H1 (cell line): ENCODE results near the gene HTR3D. TPM values are rescaled to one million over a fixed set of nuclear protein-coding genes. Genes with fewer than 3 reads are reported as not detected.

Experiments
- ASH2L ChIP-seq: fragments of 200-600, 300-600 bp; sonication (generic); IDR thresholded peaks from one replicate; pipeline ENCODE4 v1.7.1; 2017; ENCODE audit warnings: low read length
- ATF2 ChIP-seq: IDR thresholded peaks from 2 replicates; pipeline ENCODE4 v1.6.1; 2012; ENCODE audit warnings: low read length, inconsistent platforms
- CREB1 ChIP-seq: IDR thresholded peaks from 2 replicates; pipeline ENCODE4 v1.6.1; 2012; ENCODE audit warnings: inconsistent platforms
- CTBP2 ChIP-seq: IDR thresholded peaks from 2 replicates; pipeline ENCODE4 v1.7.0; 2011; ENCODE audit warnings: borderline replicate concordance, mild to moderate bottlenecking, moderate library complexity, mixed read lengths, low read length; ENCODE audit not compliant: insufficient read depth, insufficient read length
- E2F6 ChIP-seq: IDR thresholded peaks from 2 replicates; pipeline ENCODE4 v1.6.1; 2012; ENCODE audit warnings: inconsistent platforms
- EGR1 ChIP-seq: IDR thresholded peaks from 2 replicates; pipeline ENCODE4 v1.6.1; 2011; ENCODE audit warnings: low read depth, low read length, borderline replicate concordance
- GTF2F1 ChIP-seq: IDR thresholded peaks from 2 replicates; pipeline ENCODE4 v1.6.1; 2012; ENCODE audit warnings: low read depth, low read length, improper control_type of control experiment, borderline replicate concordance
- JUND ChIP-seq: IDR thresholded peaks from 2 replicates; pipeline ENCODE4 v1.6.1; 2011; ENCODE audit warnings: mild to moderate bottlenecking, improper control_type of control experiment, low read length
- KDM4A ChIP-seq: IDR thresholded peaks from one replicate; pipeline ENCODE4 v1.7.1; 2012; ENCODE audit warnings: low read depth, mild to moderate bottlenecking, moderate library complexity, low read length, inconsistent platforms; ENCODE audit not compliant: severe bottlenecking
- NRF1 ChIP-seq: IDR thresholded peaks from 2 replicates; pipeline ENCODE4 v1.6.1; 2011; ENCODE audit warnings: mild to moderate bottlenecking, low read depth, low read length, improper control_type of control experiment
- PHF8 ChIP-seq: fragments of 200-600 bp; sonication (generic); conservative IDR thresholded peaks from 2 replicates; pipeline ENCODE4 v1.7.1; 2012; ENCODE audit warnings: low read depth, mild to moderate bottlenecking, inconsistent platforms, low read length, moderate library complexity
- POLR2AphosphoS5 ChIP-seq: IDR thresholded peaks from 2 replicates; pipeline ENCODE4 v1.6.1; 2011; ENCODE audit warnings: low read depth, low read length
- RAD21 ChIP-seq, 2 experiments: IDR thresholded peaks in 1 of 2; conservative IDR thresholded peaks in 1 of 2; 2 replicates each; pipeline ENCODE4 v1.6.1; 2011; ENCODE audit warnings: low read depth in 2 of 2, low read length in 2 of 2, improper control_type of control experiment in 1 of 2, inconsistent platforms in 1 of 2, mild to moderate bottlenecking in 1 of 2, moderate library complexity in 1 of 2
- SIX5 ChIP-seq: IDR thresholded peaks from 2 replicates; pipeline ENCODE4 v1.6.1; 2011; ENCODE audit warnings: mild to moderate bottlenecking, low read depth, low read length
- SP4 ChIP-seq: IDR thresholded peaks from 2 replicates; pipeline ENCODE4 v1.6.1; 2012; ENCODE audit warnings: low read length, inconsistent platforms
- TAF1 ChIP-seq: IDR thresholded peaks from 2 replicates; pipeline ENCODE4 v1.6.1; 2011; ENCODE audit warnings: mild to moderate bottlenecking, low read depth, low read length
- TCF12 ChIP-seq: IDR thresholded peaks from 2 replicates; pipeline ENCODE4 v1.6.1; 2011; ENCODE audit warnings: low read depth, mild to moderate bottlenecking, low read length
- YY1 ChIP-seq: IDR thresholded peaks from 2 replicates; pipeline ENCODE4 v1.6.1; 2011; ENCODE audit warnings: low read depth, mild to moderate bottlenecking, low read length
- polyA plus RNA-seq, 7 experiments: library from polyadenylated mRNA; depleted of rRNA in 3 of 7; stranded (reverse) in 5 of 7; unstranded in 2 of 7; fragments of >200 nt in 5 of 7; fragments of 200-250 nt in 2 of 7; gene quantifications; 1 replicate in 5 of 7; 2 replicates in 1 of 7; 4 replicates in 1 of 7; pipeline versions ENCODE4 v1.2.1 to v1.2.3, GENCODE V29; 2011 to 2013; ENCODE audit warnings: missing spikeins in 2 of 7, mixed read lengths in 2 of 7
- total RNA-seq: library from RNA; stranded (reverse); fragmentation: NEBNext Ultra II Directional; extraction: Animal tissue kit (Norgen Biotek cat#: 25700); gene quantifications from 2 replicates; pipeline ENCODE4 v1.2.1, GENCODE V29; 2021

Gene HTR3D
- total and polyA plus RNA-seq, 2 of the 8 experiments (the other 6 are each of a cell fraction or from before 2014, with no cell fraction given), result not detected

GRCh38 chr3:184017672-184018423 is 13.7 kb upstream of the HTR3D start, which contains the start of gene ABCC5 (continued):
- 0 out of 2 replicates have a peak, but pooled peaks have one; percentile 4 for TF ChIP-seq JUND
- TF ChIP-seq CTBP2, result no peak
- 0 out of 2 replicates have a peak, but pooled peaks have one; percentile 29 for TF ChIP-seq E2F6
- 0 out of 2 replicates have a peak, but pooled peaks have one; percentile 34 for TF ChIP-seq GTF2F1
- TF ChIP-seq SP4, result 0 out of 2 replicates have a peak, but pooled peaks have one; percentile 29
- TF ChIP-seq TCF12, result no peak
- no peak for TF ChIP-seq RAD21 (IDR thresholded peaks at IDR 0.05 in 1 of 2, conservative IDR thresholded peaks at IDR 0.05 in 1 of 2; ENCODE audit: low read depth in 2 of 2, low read length in 2 of 2)
- TF ChIP-seq CREB1, result peak; percentile 15; the same call in 1 of the 2 replicates
- TF ChIP-seq ASH2L, result peak; percentile 70
- TF ChIP-seq KDM4A, result peak; percentile 91
- peak; percentile 85 for TF ChIP-seq POLR2AphosphoS5
- peak; percentile 92 for TF ChIP-seq EGR1
- TF ChIP-seq YY1, result 0 out of 2 replicates have a peak, but pooled peaks have one; percentile 16
- no peak for TF ChIP-seq ATF2
- peak; percentile 79 for TF ChIP-seq SIX5
- peak; percentile 79 for TF ChIP-seq PHF8
- peak; percentile 82 for TF ChIP-seq TAF1
- TF ChIP-seq NRF1, result peak; percentile 45; the same call in 1 of the 2 replicates
